HepG2 (cell line): ENCODE measurements around the gene CENPO. TPM values are rescaled to one million over a fixed set of nuclear protein-coding genes. Genes with fewer than 3 reads are reported as not detected.

Experiments used
- ATAC-seq: fragments of 200-7000 bp; cut with Tn5 transposase; 3 replicates; pipeline ENCODE4 v1.9.1; 2020; ENCODE audit warnings: mild to moderate bottlenecking, moderate library complexity
- BruUV-seq: library from RNA; stranded (reverse); fragments of 400-500 nt; replicated peaks from 2 replicates; lab custom pipeline; 2021; lab: Mats Ljungman, UMichigan
- CTCF ChIA-PET: fragments of 300-600 bp; formaldehyde crosslinking; extraction: SDS; loops from one replicate; lab custom pipeline; 2021; ENCODE audit warnings: low total read pairs, inconsistent platforms, low intra/inter-chr PET ratio; lab: Yijun Ruan, JAX
- POLR2A ChIA-PET: fragments of 350-600 bp; sonication (Branson Sonifier 250); formaldehyde crosslinking; loops from one replicate; lab custom pipeline; 2020; ENCODE audit warnings: antibody characterized with exemption, inconsistent platforms; lab: Yijun Ruan, JAX
- DNase-seq: peaks from one replicate; pipeline ENCODE4 v3.0.0-alpha.2; 2015; ENCODE audit warnings: low spot score
- FAIRE-seq: peaks from 3 replicates; lab custom pipeline; 2011; peaks lifted over from hg19 to GRCh38; lab: Jason Lieb, UNC
- H2AFZ ChIP-seq: one replicate; pipeline ENCODE4 v1.6.1; 2011; ENCODE audit warnings: low read length, inconsistent platforms
- H3K27ac ChIP-seq: fragments of 300-600 bp; 3 replicates; pipeline ENCODE4 v1.8.0; 2011; ENCODE audit warnings: mixed run types, mild to moderate bottlenecking, mixed read lengths, low read length, inconsistent platforms; ENCODE audit not compliant: insufficient read depth; ENCODE audit errors: extremely low read length
- H3K27me3 ChIP-seq, 2 experiments: fragments of 200-600 bp in 1 of 2; 2 replicates in 1 of 2; 3 replicates in 1 of 2; pipeline versions ENCODE4 v1.6.0 to v1.8.0; 2011; ENCODE audit warnings: low read length in 2 of 2, mild to moderate bottlenecking in 2 of 2, moderate library complexity in 2 of 2, inconsistent platforms in 1 of 2; ENCODE audit not compliant: insufficient read depth in 2 of 2, control insufficient read depth in 1 of 2
- H3K36me3 ChIP-seq, 2 experiments: fragments of 200-600 bp in 1 of 2; replicated peaks in 1 of 2; 2 replicates in 1 of 2; 3 replicates in 1 of 2; pipeline versions ENCODE4 v1.5.1 to v1.8.0; 2011; ENCODE audit warnings: low read length in 2 of 2, inconsistent platforms in 1 of 2; ENCODE audit not compliant: insufficient read depth in 2 of 2, control insufficient read depth in 1 of 2
- H3K4me1 ChIP-seq: 2 replicates; pipeline ENCODE4 v1.5.1; 2012; ENCODE audit warnings: low read length, inconsistent platforms; ENCODE audit not compliant: insufficient read depth
- H3K4me2 ChIP-seq: 2 replicates; pipeline ENCODE4 v1.6.0; 2011; ENCODE audit warnings: low read depth, low read length, inconsistent platforms
- H3K4me3 ChIP-seq, 3 experiments: fragments of 200-600 bp in 1 of 3; sonication (generic), shearing (Covaris generic) in 1 of 3; replicated peaks in 1 of 3; 2 replicates each; pipeline ENCODE4 v1.5.1; 2011 to 2016; ENCODE audit warnings: low read length in 3 of 3, inconsistent platforms in 2 of 3, low read depth in 2 of 3, mild to moderate bottlenecking in 2 of 3, control low read depth in 1 of 3, mixed read lengths in 1 of 3; ENCODE audit not compliant: insufficient read depth in 1 of 3
- H3K79me2 ChIP-seq: one replicate; pipeline ENCODE4 v1.6.1; 2011; ENCODE audit warnings: low read length, inconsistent platforms; ENCODE audit not compliant: insufficient read depth
- H3K9ac ChIP-seq: 2 replicates; pipeline ENCODE4 v1.6.0; 2011; ENCODE audit warnings: mild to moderate bottlenecking, low read depth, low read length, inconsistent platforms; ENCODE audit not compliant: insufficient read depth
- H3K9me3 ChIP-seq: 2 replicates; pipeline ENCODE4 v1.5.1; 2012; ENCODE audit warnings: mild to moderate bottlenecking, low read length
- H4K20me1 ChIP-seq: 2 replicates; pipeline ENCODE4 v1.6.0; 2011; ENCODE audit warnings: inconsistent platforms, mild to moderate bottlenecking, low read length, moderate library complexity; ENCODE audit not compliant: insufficient read depth
- ELF4 ChIP-seq: sonication (generic); formaldehyde crosslinking; IDR thresholded peaks from 2 replicates; pipeline ENCODE4 v1.5.0; 2020; ENCODE audit warnings: missing genetic modification reagents, mild to moderate bottlenecking, moderate library complexity, borderline replicate concordance
- ETV5 ChIP-seq: IDR thresholded peaks from 2 replicates; pipeline ENCODE4 v1.6.1; 2018; ENCODE audit warnings: missing biosample characterization, missing genetic modification reagents, inconsistent platforms, borderline replicate concordance
- FIP1L1 ChIP-seq: fragments of 200-400 bp; formaldehyde crosslinking; IDR thresholded peaks from 2 replicates; pipeline ENCODE4 v1.6.1; 2018; ENCODE audit warnings: low read depth, mild to moderate bottlenecking, low read length, moderate library complexity, borderline replicate concordance; ENCODE audit not compliant: insufficient read depth
- TAF15 ChIP-seq: fragments of 200-400 bp; formaldehyde crosslinking; IDR thresholded peaks from one replicate; pipeline ENCODE4 v1.6.1; 2018; ENCODE audit warnings: mild to moderate bottlenecking, low read depth, low read length; ENCODE audit not compliant: poor library complexity, severe bottlenecking
- TBX2 ChIP-seq: sonication (generic); formaldehyde crosslinking; IDR thresholded peaks from 2 replicates; pipeline ENCODE4 v1.5.0; 2020; ENCODE audit warnings: missing genetic modification reagents, mild to moderate bottlenecking, borderline replicate concordance
- ZNF329 ChIP-seq: sonication (generic); formaldehyde crosslinking; IDR thresholded peaks from 2 replicates; pipeline ENCODE4 v1.9.0; 2021; ENCODE audit warnings: low read depth, mild to moderate bottlenecking, missing genetic modification reagents
- in situ Hi-C: cut with HindIII; loops from 2 replicates; pipeline ENCODE4 v1.10.0; 2017; ENCODE audit warnings: low pct_unique_long_range_greater_than_20kb; ENCODE audit not compliant: extremely low pct_ligation_motif_present
- intact Hi-C: fragments of 100-400 bp; cut with micrococcal nuclease; formaldehyde crosslinking; loops from one replicate; pipeline ENCODE4 v1.10.0; 2022; ENCODE audit not compliant: unreplicated experiment
- polyA plus RNA-seq, 8 experiments: library from polyadenylated mRNA; depleted of rRNA in 3 of 8; stranded (reverse) in 7 of 8; unstranded in 1 of 8; fragments of >200 nt; fragmentation: Illumina TruSeq in 4 of 8; extraction: Trizol in 4 of 8; gene quantifications; 2 replicates each; pipeline versions ENCODE4 v1.2.1 to v1.2.3, GENCODE V29; 2011 to 2016; ENCODE audit warnings: low read depth in 4 of 8, missing spikeins in 1 of 8, mixed read lengths in 1 of 8; ENCODE audit not compliant: insufficient read depth in 1 of 8
- total RNA-seq, 5 experiments: library from RNA; depleted of rRNA; stranded (reverse); fragments of >200 nt; fragmentation: Illumina TruSeq; extraction: Trizol; gene quantifications; 2 replicates each; pipeline ENCODE4 v1.2.3, GENCODE V29; 2016; ENCODE audit warnings: low read depth in 1 of 5
- TF ChIP-seq, protein P1 (sequence below): sonication (generic); formaldehyde crosslinking; IDR thresholded peaks from 2 replicates; pipeline ENCODE4 v1.4.0; 2020; ENCODE audit warnings: mild to moderate bottlenecking, low read depth, missing genetic modification reagents
- TF ChIP-seq, protein P2 (sequence below): sonication (generic); formaldehyde crosslinking; IDR thresholded peaks from 2 replicates; pipeline ENCODE4 v1.5.1; 2020; ENCODE audit warnings: missing genetic modification reagents, mild to moderate bottlenecking, borderline replicate concordance
- TF ChIP-seq, protein P3 (sequence below): sonication (generic); formaldehyde crosslinking; IDR thresholded peaks from 2 replicates; pipeline ENCODE4 v1.4.0; 2020; ENCODE audit warnings: missing genetic modification reagents, mild to moderate bottlenecking, borderline replicate concordance

Gene CENPO
- total and polyA plus RNA-seq, 2 of the 13 experiments (the other 11 are each of a cell fraction or from before 2014, with no cell fraction given): 19.7 to 35.5 TPM

DNA sequence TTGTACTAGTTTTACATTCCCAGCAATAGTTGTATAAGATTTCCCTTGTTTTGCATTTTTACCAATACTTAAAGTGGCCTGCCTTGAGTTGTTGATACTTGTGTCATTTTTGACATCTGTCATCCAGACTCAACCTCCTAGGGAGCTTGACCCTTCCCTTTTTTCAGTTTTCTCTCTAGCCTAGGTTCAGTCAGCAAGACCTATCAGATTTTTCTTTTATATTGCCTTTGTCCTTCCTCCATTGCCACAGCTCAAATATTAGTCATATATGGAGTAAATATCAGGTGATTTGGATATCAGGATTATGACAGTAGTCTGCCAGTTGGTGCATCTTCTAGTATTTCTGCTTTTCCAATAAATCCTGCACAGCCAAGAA lies 13.4 kb downstream of the CENPO start:
- no peak for FAIRE-seq
- TF ChIP-seq, protein P1, sequence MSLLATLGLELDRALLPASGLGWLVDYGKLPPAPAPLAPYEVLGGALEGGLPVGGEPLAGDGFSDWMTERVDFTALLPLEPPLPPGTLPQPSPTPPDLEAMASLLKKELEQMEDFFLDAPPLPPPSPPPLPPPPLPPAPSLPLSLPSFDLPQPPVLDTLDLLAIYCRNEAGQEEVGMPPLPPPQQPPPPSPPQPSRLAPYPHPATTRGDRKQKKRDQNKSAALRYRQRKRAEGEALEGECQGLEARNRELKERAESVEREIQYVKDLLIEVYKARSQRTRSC (CRISPR knock-in tag): no peak
- TF ChIP-seq ELF4: no peak
- TF ChIP-seq, protein P2, sequence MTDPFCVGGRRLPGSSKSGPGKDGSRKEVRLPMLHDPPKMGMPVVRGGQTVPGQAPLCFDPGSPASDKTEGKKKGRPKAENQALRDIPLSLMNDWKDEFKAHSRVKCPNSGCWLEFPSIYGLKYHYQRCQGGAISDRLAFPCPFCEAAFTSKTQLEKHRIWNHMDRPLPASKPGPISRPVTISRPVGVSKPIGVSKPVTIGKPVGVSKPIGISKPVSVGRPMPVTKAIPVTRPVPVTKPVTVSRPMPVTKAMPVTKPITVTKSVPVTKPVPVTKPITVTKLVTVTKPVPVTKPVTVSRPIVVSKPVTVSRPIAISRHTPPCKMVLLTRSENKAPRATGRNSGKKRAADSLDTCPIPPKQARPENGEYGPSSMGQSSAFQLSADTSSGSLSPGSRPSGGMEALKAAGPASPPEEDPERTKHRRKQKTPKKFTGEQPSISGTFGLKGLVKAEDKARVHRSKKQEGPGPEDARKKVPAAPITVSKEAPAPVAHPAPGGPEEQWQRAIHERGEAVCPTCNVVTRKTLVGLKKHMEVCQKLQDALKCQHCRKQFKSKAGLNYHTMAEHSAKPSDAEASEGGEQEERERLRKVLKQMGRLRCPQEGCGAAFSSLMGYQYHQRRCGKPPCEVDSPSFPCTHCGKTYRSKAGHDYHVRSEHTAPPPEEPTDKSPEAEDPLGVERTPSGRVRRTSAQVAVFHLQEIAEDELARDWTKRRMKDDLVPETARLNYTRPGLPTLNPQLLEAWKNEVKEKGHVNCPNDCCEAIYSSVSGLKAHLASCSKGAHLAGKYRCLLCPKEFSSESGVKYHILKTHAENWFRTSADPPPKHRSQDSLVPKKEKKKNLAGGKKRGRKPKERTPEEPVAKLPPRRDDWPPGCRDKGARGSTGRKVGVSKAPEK: no peak
- TF ChIP-seq ZNF329 (CRISPR knock-in tag): no peak
- TF ChIP-seq TAF15: no peak
- no peak for TF ChIP-seq FIP1L1
- TF ChIP-seq ETV5 (CRISPR knock-in tag): no peak
- TF ChIP-seq, protein P3, sequence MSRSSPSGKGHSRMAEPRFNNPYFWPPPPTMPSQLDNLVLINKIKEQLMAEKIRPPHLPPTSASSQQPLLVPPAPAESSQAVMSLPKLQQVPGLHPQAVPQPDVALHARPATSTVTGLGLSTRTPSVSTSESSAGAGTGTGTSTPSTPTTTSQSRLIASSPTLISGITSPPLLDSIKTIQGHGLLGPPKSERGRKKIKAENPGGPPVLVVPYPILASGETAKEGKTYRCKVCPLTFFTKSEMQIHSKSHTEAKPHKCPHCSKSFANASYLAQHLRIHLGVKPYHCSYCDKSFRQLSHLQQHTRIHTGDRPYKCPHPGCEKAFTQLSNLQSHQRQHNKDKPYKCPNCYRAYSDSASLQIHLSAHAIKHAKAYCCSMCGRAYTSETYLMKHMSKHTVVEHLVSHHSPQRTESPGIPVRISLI (CRISPR knock-in tag): no peak
- no peak for TF ChIP-seq TBX2 (CRISPR knock-in tag)
- no peak overlapping the region for H3K9ac ChIP-seq
- CTCF ChIA-PET: no interaction called here
- no peak overlapping the region for H3K27ac ChIP-seq
- H3K4me2 ChIP-seq: no peak overlapping the region
- no peak overlapping the region for H2AFZ ChIP-seq
- peaks cover 15% of the 10 kb centered on the region for H3K4me1 ChIP-seq
- in situ Hi-C loops: no loop called here
- H3K36me3 ChIP-seq: peaks cover 7 to 22% of the 10 kb centered on the region in 2 experiments; a peak in 4 of 5 replicates
- no peaks in the 10 kb centered on the region for H3K27me3 ChIP-seq
- BruUV-seq: no TSS peak
- intact Hi-C loops: no loop called here
- H4K20me1 ChIP-seq: no peaks in the 10 kb centered on the region
- no peaks in the 10 kb centered on the region for H3K9me3 ChIP-seq
- H3K4me3 ChIP-seq: no peak overlapping the region
- ATAC-seq: no peak
- POLR2A ChIA-PET: interaction anchor here (1.9 kb wide), 1 partner anchor 14 kb away, joined by 14 read pairs; the partner anchor contains the start of genes CENPO and PTRHD1
- peaks cover 55% of the 10 kb centered on the region for H3K79me2 ChIP-seq
- DNase-seq: no peak
